ENCODE data around the gene CDK5RAP2.

The CDK5RAP2 gene

DNA sequence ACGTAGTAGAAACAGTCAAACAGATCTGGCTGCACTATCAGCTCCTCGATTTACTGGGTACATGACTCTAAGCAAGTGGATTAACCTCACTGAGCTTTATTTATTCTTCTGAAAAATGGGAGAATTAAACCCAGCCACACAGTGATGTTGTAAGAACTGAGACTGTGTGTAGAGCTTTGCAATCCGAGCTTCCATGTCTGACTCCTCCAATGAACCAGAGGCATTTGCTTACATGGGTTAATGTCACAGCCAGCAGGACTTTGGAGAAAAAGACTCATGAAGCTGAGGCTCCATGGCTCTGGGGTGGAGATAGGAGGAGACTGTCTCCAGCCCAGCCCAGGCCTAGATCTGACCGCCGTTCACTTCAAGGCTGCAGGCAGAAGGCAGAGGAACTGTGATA, 201.3 kb downstream of the CDK5RAP2 start:
- no peak for DNase-seq

DNA sequence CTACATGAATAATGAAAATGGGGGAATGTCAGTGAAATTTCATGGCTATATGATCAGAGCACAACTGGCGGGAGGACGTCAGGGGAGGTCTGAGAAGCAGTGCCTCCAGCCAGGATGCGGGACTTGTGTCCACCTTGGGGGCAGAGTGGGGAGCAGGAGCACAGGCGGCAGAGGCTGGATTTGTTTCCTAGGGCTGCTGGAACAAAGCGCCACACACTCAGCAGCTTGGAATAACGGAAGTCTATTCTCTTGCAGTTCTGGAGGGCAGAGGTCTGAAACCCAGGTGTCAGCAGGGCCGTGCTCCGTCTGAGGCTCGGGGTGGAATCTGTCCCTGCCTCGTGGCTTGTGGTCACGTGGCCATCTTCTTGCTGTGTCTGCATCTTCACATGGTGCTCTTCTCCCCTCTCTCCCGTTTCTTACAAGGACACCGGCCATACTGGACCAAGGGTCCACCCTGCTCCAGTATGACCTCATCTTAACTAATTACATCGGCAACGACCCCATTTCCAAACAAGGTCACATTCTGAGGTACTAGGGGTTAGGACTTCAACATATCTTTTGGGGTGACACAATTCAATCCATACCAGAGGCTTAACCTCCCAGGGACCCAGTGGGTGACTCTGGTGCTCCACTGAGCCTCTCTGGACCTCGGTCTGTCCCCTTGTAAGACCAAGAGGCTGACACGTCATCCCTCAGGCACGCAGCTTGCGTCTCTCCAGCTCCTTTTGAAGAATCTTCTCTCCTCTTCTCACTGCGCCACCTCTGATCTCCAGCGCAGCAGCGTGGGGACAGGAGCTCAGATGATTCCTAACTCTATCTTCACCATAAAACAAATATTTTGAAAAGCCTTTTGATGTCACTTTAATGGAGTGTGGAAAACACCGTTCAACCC, 202.5 kb downstream of the CDK5RAP2 start:
- no peak for DNase-seq

- DNase-seq: no peak
Measured at GRCh38 chr9:120376101-120376500, 203.9 kb downstream of the CDK5RAP2 start.

- no peak for DNase-seq
Measured at GRCh38 chr9:120375316-120375715, 204.7 kb downstream of the CDK5RAP2 start.

GRCh38 chr9:120374817-120375216, 205.2 kb downstream of the CDK5RAP2 start:
- no peak for DNase-seq

GRCh38 chr9:120374239-120374638, 205.7 kb downstream of the CDK5RAP2 start:
- no peak for DNase-seq

GRCh38 chr9:120372040-120372439, 207.9 kb downstream of the CDK5RAP2 start:
- DNase-seq: no peak

- no peak for DNase-seq
Measured at GRCh38 chr9:120369608-120370220, 210.3 kb downstream of the CDK5RAP2 start.

GRCh38 chr9:120368799-120369198, 211.2 kb downstream of the CDK5RAP2 start:
- DNase-seq: no peak

- no peak for DNase-seq
Measured at GRCh38 chr9:120366644-120367019, 213.3 kb downstream of the CDK5RAP2 start.

GRCh38 chr9:120365386-120365785, 214.6 kb downstream of the CDK5RAP2 start:
- no peak for DNase-seq

DNA sequence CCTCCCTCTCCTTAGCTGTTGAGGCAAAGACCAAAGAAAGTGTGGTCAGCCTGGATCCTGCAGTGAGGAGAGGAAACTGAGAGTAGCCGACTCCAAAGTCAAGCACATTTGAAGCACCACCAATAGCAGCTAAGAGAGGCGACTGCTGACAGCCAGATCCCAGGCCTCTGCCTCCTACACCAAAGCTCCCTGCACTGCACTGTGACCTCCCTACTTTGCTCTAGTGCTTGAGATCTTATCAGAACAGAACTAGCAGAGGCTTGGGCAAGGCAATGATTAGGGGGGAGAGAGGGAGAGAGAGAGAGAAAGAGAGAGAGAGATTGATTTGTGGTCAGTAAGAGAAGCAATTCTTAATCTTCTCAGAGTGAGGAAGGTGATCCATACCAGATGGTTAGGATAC, 216.3 kb downstream of the CDK5RAP2 start:
- DNase-seq: no peak

DNA sequence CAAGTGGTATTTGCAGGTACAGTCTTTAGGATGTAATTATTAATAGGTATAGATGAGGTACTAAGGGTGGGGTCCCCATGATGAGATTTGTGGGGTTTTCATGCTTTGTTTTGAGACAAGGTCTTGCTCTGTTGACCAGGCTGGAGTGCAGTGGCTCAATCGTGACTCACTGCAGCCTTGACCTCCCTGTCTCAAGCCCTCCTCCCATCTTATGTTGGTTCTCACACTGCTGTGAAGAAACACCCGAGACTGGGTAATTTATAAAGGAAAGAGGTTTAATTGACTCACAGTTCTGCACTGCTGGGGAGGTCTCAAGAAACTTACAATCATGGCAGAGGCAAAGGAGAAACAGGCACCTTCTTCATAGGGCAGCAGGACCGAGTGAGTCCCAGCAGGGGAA, 217.5 kb downstream of the CDK5RAP2 start:
- no peak for DNase-seq

DNA sequence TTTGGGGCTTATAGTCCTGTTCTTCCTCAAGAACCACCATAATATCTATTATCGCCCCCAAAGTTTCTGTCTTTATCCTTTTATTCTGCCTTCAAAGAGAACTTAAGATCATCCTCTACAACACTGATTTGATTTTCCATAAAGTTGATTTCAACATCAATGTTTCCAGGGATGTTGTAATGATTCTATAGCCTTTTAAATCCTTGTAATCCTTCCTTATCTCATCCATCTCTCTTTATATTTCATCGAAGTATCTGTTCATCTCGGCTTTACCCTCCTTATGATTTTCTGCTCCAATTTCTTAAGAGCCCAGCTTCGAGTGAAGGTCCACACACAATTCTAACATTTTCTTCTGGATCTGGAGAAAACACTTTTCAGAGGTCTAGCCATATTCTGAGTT, 218.4 kb downstream of the CDK5RAP2 start:
- DNase-seq: no peak

DNA sequence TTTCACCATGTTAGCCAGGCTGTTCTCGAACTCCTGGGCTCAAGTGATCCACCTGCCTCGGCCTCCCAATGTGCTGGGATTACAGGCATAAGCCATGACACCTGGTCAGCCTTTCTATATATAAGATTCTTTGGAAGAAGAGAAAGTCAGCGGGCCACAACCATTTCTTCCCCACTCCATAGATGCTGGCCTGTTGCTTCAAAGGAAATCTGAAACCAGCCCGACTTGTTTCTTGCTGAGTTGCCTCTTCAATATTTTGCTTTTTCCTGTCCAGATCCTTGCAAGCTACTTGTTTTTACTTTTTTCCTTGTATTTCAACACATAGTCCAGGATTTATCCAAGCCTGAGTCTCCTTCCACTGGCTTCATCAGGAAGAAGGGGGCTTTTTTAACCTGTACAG, 219.5 kb downstream of the CDK5RAP2 start:
- no peak for DNase-seq

DNA sequence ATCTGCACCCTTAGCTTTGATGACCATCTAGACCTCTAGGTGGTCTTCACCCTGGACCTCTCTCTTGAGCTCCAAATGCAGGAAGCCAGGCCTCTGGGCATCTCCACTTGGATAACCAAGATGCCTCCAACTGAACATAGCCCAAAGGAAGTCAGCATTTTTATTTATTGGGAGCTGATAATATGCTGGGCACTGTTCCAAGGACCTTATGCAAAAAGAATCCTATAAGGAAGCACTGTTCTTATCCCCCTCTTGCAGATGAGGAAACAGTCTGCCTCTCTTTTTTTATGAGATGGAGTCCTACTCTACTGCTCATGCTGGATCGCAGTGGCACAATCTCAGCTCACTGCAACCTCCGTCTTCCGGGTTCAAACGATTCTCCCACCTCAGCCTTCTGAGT, 219.9 kb downstream of the CDK5RAP2 start:
- DNase-seq: no peak

GRCh38 chr9:120358877-120359276, 221.1 kb downstream of the CDK5RAP2 start:
- no peak for DNase-seq

DNA sequence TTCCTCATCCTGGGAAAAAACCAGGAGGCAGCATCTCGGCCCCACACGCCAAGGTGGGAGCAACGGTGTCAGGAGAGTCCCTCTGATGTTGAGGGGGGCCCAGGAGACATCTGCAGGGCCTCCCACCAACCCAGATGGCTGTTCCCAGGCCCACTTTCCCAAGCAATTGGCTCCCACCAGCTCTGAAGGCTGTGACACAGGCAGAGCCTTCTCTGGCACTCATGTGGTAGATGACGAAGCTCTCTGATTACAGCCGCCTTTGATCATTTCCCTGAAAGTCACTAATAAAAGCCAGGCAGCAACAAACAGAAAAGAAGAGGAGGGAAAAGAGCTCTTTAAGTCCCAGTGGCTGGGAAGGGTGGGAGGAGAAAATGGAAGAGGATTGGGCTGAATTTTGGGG, 226.5 kb downstream of the CDK5RAP2 start:
- DNase-seq: no peak

- no peak for DNase-seq
Measured at GRCh38 chr9:120351106-120351505, 228.9 kb downstream of the CDK5RAP2 start.

DNA sequence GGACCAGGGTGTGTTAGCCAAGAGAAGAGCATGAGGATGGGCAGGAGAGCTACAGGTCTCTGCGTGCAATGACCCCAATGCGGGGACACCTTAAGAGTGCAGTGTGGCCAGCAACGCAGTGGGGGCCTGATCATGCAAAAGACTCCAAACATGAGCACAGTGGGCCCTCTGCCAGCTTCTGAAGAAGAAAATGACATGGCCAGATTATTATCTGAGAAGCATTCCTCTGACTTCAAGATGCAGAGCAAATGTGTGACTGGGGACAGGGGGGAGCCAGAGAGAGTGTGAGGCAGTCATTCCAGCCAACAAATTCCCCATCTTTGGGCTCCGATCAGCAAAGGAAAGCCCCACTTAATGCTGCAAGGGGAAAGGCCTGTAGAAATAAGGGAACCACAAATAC, 229.4 kb downstream of the CDK5RAP2 start:
- no peak for DNase-seq

DNA sequence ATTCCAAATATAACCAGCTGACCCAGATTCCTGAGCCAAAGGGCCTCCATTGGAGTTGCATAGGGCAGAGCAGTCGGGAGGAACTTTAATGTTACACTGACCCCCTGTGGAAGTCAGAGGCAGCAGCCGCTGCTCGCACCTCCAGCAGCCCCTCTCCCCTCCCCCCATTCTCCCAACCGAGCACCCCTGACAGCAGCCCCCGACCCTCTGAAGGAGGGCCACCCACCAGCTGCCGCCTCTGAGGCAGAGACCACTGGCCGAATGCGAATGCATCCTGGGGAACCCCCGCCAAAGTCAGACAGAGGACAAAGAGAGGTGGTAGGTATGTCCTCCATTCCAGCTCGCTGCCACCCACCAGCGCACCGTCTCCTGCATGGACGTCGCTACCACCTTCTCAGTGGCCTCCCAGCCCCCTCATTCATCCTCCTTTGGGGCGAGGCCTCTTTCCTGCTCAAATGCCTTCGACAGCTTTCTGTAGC, 231.0 kb downstream of the CDK5RAP2 start:
- DNase-seq: peak; percentile 62

- no peak for DNase-seq
Measured at GRCh38 chr9:120345379-120345778, 234.6 kb downstream of the CDK5RAP2 start.

DNA sequence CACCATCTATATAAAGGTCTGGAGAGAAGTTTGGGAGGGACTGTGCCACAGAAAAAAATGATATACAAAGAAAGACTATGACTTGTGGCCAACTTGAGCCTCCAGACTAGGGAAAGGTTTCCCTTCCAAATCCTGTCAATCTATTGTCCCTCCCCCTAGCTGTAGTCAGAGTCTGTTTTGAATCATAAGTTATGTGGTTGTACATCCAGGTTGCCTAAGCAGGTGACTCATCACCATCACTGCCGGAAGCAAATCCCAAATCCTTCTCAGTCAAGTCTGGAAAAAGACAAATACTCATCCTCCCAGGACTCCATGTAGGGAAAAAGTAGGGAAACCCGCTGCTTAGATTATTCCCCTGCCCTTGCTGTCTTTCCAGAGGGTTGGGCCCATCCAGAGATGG, 235.7 kb downstream of the CDK5RAP2 start:
- no peak for DNase-seq

DNA sequence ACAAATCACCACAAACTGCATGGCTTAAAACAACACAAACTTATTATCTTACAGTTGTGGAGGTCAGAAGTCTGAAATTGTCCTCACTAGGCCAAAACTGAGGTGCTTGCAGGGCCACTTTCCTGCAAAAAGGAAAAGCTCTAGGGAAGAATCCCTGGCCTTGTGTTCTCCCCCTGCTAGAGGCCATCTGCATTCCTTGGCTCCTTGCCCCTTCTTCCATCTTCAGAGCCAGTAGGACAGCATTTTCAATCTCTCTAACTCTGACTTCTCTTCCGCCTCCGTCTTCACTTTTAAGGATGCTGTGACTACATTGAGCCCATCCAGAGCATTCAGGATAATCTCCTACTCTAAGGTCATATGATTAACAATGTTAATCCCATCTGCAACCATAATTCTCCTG, 236.6 kb downstream of the CDK5RAP2 start:
- no peak for DNase-seq
